HG03175 (cell line): Measurements from ENCODE around the gene CCS.
"Not testable (repeated sequence)": the region's sequence is repeated elsewhere in the genome, so short reads cannot be mapped to it uniquely, and the experiment has no call there.

ENCODE experiments used
- ATAC-seq: cut with Tn5 transposase; IDR thresholded peaks from one replicate; pipeline ENCODE4 v1.9.1; 2021; ENCODE audit warnings: mild to moderate bottlenecking, moderate library complexity; ENCODE audit not compliant: unreplicated experiment

CCS gene

GRCh38 chr11:66589996-66590675, 2.8 kb upstream of the CCS start:
- no peak for ATAC-seq

GRCh38 chr11:66591175-66591574, 1.8 kb upstream of the CCS start:
- no peak for ATAC-seq

- ATAC-seq = no peak
Observed at GRCh38 chr11:66593303-66593635, 284 bp downstream of the CCS start.

GRCh38 chr11:66593650-66594049, 665 bp downstream of the CCS start:
- no peak for ATAC-seq

GRCh38 chr11:66595245-66595904, 2.4 kb downstream of the CCS start:
- ATAC-seq = no peak

GRCh38 chr11:66598993-66599392, 6.0 kb downstream of the CCS start:
- ATAC-seq = no peak

GRCh38 chr11:66600219-66600618, 7.2 kb downstream of the CCS start:
- no peak for ATAC-seq

- no peak for ATAC-seq
Observed at GRCh38 chr11:66600631-66601233, 7.7 kb downstream of the CCS start.

GRCh38 chr11:66603072-66603471, 10.1 kb downstream of the CCS start:
- no peak for ATAC-seq

- no peak for ATAC-seq
Observed at GRCh38 chr11:66604155-66604554, 11.2 kb downstream of the CCS start.

GRCh38 chr11:66606608-66607007, 13.6 kb downstream of the CCS start:
- not testable (repeated sequence) for ATAC-seq

GRCh38 chr11:66607126-66607834, 14.3 kb downstream of the CCS start:
- no peak for ATAC-seq

GRCh38 chr11:66609721-66610617, 17.0 kb downstream of the CCS start:
- no peak for ATAC-seq

GRCh38 chr11:66612458-66612857, 19.5 kb downstream of the CCS start:
- ATAC-seq = no peak

- no peak for ATAC-seq
Observed at GRCh38 chr11:66614073-66614472, 21.1 kb downstream of the CCS start.

- peak; percentile 88 for ATAC-seq
Observed at GRCh38 chr11:66616379-66617154, 23.6 kb downstream of the CCS start, which contains the start of gene RBM14. Gene RBM14 (plus strand): TSS chr11:66616630. CDS start chr11:66616721, 91 bp downstream.

GRCh38 chr11:66617155-66617834, 24.3 kb downstream of the CCS start:
- peak; percentile 10 for ATAC-seq

- no peak for ATAC-seq
Observed at GRCh38 chr11:66619080-66619554, 26.1 kb downstream of the CCS start.

- ATAC-seq = no peak
Observed at GRCh38 chr11:66624450-66624849, 31.5 kb downstream of the CCS start.
